ENCODE data around the gene NSL1. TPM values are rescaled to one million over a fixed set of nuclear protein-coding genes. Genes with fewer than 3 reads are reported as not detected.

The NSL1 gene
- total and polyA plus RNA-seq, 2 experiments from 2014 or later = 41.4 to 44.8 TPM

- Histone ChIP-seq H3K4me1 (ENCODE audit: low read depth) (no peaks in the 10 kb centered on the region), H3K27ac (no peak overlapping the region), H3K36me3 (no peaks in the 10 kb centered on the region), H3K4me3 (no peak overlapping the region), H3K9me3 (ENCODE audit: low read depth) (no peaks in the 10 kb centered on the region), H3K27me3 (no peaks in the 10 kb centered on the region)
- TF ChIP-seq CTCF (IDR thresholded peaks at IDR 0.05; ENCODE audit: low read depth, low read length) = no peak
- peak in 1 of 2 donors; percentile 65 for DNase-seq (ENCODE audit: low read depth in 1 of 2, low spot score in 1 of 2)
Observed at GRCh38 chr1:212721388-212722247, 70.0 kb downstream of the NSL1 start.

GRCh38 chr1:212719633-212720032 lies 71.9 kb downstream of the NSL1 start:
- Histone ChIP-seq H3K27ac (no peak overlapping the region), H3K27me3 (no peaks in the 10 kb centered on the region), H3K4me3 (no peak overlapping the region), H3K4me1 (ENCODE audit: low read depth) (no peaks in the 10 kb centered on the region), H3K9me3 (ENCODE audit: low read depth) (no peaks in the 10 kb centered on the region), H3K36me3 (no peaks in the 10 kb centered on the region)
- DNase-seq (ENCODE audit: low read depth in 1 of 2, low spot score in 1 of 2) = no peak
- TF ChIP-seq CTCF (IDR thresholded peaks at IDR 0.05; ENCODE audit: low read depth, low read length) = no peak

- no peak overlapping the region for H3K27ac ChIP-seq
- peak; percentile 27 for TF ChIP-seq CTCF (IDR thresholded peaks at IDR 0.05; ENCODE audit: low read depth, low read length)
- peak in 1 of 2 donors; percentile 39 for DNase-seq (ENCODE audit: low read depth in 1 of 2, low spot score in 1 of 2)
- no peaks in the 10 kb centered on the region for H3K27me3 ChIP-seq
- H3K4me1 ChIP-seq (ENCODE audit: low read depth) = no peaks in the 10 kb centered on the region
- no peak overlapping the region for H3K4me3 ChIP-seq
- H3K9me3 ChIP-seq (ENCODE audit: low read depth) = no peaks in the 10 kb centered on the region
- H3K36me3 ChIP-seq = no peaks in the 10 kb centered on the region
Observed at GRCh38 chr1:212718499-212718898, 73.1 kb downstream of the NSL1 start.

- no peak overlapping the region for H3K27ac ChIP-seq
- TF ChIP-seq CTCF (IDR thresholded peaks at IDR 0.05; ENCODE audit: low read depth, low read length) = no peak
- H3K9me3 ChIP-seq (ENCODE audit: low read depth) = no peaks in the 10 kb centered on the region
- no peak overlapping the region for H3K4me3 ChIP-seq
- DNase-seq (ENCODE audit: low read depth in 1 of 2, low spot score in 1 of 2) = no peak
- H3K4me1 ChIP-seq (ENCODE audit: low read depth) = no peaks in the 10 kb centered on the region
- H3K27me3 ChIP-seq = no peaks in the 10 kb centered on the region
- H3K36me3 ChIP-seq = no peaks in the 10 kb centered on the region
Observed at GRCh38 chr1:212716161-212716560, 75.4 kb downstream of the NSL1 start.

GRCh38 chr1:212713465-212714136 lies 78.0 kb downstream of the NSL1 start:
- no peak for DNase-seq (ENCODE audit: low read depth in 1 of 2, low spot score in 1 of 2)
- Histone ChIP-seq H3K27me3 (no peaks in the 10 kb centered on the region), H3K9me3 (ENCODE audit: low read depth) (no peaks in the 10 kb centered on the region), H3K36me3 (no peaks in the 10 kb centered on the region), H3K4me1 (ENCODE audit: low read depth) (no peaks in the 10 kb centered on the region), H3K27ac (no peak overlapping the region), H3K4me3 (no peak overlapping the region)
- no peak for TF ChIP-seq CTCF (IDR thresholded peaks at IDR 0.05; ENCODE audit: low read depth, low read length)

Data from cardiac muscle cell (in vitro differentiated cells and primary cell).